CD1c-positive myeloid dendritic cell (primary cell): ENCODE measurements around the gene TARS3.

Source experiments
- DNase-seq: peaks from one replicate; pipeline ENCODE4 v3.0.0-alpha.2; 2016; ENCODE audit errors: extremely low spot score

The TARS3 gene

DNA sequence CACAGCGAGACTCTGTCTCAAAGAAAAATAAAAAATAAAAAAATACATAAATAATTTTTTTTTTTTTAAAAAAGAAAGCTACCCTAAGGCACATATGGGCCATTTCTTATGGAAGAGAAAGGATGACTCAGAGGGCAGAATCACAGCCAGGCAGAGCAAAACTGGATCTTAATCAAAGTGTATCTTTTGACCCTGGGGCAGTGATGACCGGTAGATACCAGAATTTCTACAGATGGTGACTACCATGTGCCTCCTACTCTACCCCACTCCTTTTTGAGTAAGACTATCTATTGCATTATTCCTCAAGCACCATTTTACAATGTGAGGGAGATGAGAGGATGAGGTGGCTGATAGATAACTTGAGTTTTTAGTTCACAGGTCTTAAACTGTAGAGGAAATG lies 26.0 kb downstream of the TARS3 start:
- DNase-seq: no peak

- no peak for DNase-seq
Observed at GRCh38 chr15:101697488-101697887, 26.8 kb downstream of the TARS3 start.

- DNase-seq: no peak
Observed at GRCh38 chr15:101696829-101697228, 27.4 kb downstream of the TARS3 start.

GRCh38 chr15:101694261-101694660 lies 30.0 kb downstream of the TARS3 start:
- DNase-seq: no peak

GRCh38 chr15:101692801-101693598 lies 31.3 kb downstream of the TARS3 start:
- DNase-seq: no peak

DNA sequence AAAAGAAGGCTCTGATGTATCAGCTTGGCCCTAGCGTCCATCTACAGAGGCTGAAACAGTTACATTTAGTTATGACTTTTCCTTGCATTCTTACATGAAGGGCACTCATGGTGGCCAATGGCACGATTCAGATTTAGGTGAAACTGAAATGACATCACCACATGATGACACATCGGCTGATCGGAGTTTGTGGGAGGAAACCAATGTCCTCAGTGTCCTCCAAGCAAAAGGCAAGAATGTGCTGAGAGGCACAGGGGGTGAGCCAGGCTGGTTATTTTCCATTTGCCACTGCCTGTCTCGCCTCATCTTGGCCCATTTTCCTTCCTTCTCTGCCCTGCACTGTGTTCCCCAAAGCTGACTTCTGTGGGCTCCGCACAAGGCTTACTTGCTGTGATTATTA lies 34.4 kb downstream of the TARS3 start:
- DNase-seq: no peak

- DNase-seq: no peak
Observed at GRCh38 chr15:101686718-101687117, 37.6 kb downstream of the TARS3 start.

- DNase-seq: no peak
Observed at GRCh38 chr15:101684877-101685276, 39.4 kb downstream of the TARS3 start.

DNA sequence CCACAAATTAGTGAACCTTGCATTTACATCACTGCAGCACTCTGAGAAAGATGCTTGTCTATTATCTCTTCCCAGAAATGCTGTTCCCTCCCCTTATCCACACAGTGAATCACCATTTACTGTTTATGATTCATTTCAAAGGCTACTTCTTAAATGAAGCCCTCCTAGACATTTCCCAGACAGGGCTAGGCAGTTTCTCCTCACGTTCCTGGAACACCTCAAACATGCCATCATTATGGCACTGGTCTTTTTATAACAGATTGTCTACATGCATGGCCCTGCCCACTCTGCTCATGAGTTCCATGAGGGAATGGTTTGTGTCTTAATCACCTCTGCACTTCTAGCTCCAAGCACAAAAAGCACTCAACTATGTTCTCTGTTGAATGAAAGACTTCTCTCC lies 39.9 kb downstream of the TARS3 start:
- no peak for DNase-seq

DNA sequence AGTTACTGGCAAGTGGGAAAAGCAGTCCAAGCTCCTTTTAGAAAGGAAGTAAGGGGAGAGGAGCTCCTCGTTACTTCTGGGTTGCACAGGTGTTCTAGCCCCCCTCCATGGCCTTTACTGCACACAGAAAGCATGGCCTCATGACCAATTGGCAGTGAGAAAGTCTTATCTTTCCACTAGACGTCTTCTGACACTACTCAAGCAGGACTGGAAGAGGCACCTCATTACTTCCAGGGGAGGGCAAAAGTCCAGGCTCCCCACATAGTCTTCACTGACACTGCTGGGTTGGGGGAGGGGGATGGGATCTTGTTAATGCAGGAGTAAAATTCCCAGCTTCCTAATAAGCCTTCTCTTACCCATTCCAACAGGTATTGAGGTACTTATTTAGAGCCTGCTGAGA lies 44.5 kb downstream of the TARS3 start:
- no peak for DNase-seq

DNA sequence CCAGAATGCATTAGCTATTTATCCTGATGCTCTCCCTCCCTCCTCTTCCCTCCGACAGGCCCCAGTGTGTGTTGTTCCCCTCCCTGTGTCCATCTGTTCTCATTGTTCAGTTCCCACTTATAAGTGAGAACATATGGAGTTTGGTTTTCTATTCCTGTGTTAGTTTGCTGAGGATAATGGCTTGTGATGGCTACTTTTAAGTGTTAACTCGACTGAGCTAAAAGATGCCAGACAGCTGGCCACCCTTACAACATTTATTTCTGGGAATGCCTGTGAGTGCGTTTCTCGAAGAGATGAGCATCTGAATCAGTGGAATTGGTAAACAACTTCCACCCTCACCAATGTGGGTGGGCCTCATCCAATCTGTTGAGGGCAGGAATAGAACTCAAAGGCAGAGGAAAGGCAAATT lies 47.3 kb downstream of the TARS3 start:
- DNase-seq: no peak

DNA sequence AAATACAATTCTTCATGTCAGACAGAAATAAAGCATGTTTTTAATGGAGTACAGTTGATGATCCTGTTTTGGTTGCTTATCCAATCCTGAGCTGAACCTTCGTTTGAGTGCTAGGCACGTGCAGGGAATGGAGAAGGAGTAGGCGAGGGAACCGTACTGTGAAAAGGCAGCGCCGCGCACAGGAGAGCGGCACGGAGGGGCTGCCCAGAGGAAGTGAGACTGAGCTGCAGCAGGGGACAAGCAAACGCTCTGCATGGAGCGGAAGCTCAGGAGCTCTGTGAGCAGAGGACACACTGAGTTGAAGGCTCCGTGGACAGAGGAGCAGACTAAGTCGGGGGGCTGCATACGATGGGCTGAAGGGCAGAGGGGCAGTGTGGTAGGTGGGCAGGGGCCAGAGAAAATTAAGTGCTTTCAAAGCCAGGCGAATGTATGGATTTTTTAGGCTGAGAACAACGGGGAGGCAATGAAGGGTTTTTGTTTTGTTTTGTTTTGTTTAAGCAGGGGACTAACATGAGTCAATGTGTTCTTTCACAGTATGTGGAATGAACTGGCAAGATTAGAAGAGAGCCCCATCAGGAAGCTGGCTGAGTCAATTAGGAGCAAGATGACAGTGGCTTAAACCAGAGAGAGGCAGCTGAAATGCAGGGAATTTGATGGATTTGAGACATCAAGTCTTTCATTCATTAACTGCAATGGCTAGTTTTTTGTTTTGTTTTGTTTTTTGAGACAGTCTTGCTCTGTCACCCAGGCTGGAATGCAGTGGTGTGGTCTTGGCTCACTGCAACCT lies 48.3 kb downstream of the TARS3 start:
- no peak for DNase-seq

DNA sequence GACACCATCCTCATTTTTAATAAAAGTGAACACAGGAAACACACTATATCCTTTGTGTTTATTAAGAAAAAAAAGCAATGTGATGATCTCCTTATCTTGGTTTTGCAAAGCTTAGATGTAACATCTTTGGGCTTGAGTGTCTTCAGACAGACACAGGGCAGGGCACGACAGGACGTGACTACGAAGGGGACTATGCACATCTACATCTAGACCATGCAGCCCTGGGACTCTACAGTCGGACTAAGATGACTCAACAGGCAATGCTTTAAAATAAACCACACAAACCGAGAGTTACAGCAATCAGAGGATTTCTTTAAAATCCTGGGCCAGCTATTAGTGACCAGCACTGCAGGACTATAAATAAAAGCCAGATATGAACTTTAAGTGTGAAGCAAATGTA lies 49.3 kb downstream of the TARS3 start:
- DNase-seq: no peak

DNA sequence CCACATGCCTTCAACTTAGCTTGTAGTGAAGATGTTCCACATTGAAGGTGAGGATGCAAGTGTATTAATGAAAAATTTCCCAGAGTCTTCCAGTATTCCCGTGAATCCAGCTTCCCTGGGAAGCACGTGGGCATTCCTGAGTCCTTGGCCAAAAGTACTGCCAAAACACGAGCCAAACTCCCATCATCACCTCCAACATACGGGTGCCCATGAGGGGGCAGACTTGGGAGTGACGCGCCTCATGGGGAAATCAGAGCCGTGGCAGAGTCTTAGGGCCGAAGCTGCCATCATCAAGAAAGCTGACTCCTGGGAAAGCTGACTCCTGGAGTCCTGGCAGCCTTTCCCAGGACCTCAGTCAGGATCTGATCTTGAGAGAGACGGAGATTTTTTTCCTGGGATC lies 52.0 kb downstream of the TARS3 start:
- DNase-seq: no peak

DNA sequence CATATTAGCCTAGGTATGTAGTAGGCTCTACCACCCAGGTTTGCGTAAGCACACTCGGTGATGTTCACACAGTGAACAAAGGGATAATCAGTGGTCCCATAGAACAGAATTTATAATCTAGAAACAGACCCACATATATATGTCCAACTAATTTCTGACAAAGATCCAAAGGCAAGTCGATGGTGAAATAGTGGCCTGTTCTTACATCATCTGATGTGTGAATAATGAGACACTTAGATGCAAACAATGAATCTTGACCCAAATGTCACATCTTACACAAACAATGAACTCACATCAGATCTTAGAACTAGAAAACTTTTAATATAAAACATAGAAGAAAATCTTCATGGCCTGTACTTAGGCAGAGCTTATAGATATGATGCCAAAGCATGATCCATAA lies 54.5 kb downstream of the TARS3 start:
- no peak for DNase-seq

DNA sequence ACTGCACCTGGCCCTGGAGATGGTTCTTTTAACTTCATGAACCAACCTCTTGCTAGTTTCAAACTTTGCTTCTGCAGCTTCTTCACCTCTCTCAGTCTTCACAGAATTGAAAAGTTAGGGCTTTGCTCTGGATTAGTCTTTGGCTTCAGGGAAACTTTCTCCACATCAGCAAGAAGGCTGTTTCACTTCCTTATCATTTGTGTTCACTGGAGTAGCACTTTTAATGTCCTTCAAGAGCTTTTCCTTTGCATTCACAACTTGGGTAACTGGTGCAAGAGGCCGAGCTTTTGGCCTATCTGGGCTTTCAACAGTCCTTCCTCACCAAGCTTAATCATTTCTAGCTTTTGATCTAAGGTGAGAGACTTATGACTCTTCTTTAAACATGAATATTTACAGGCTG lies 56.4 kb downstream of the TARS3 start:
- DNase-seq: no peak

DNA sequence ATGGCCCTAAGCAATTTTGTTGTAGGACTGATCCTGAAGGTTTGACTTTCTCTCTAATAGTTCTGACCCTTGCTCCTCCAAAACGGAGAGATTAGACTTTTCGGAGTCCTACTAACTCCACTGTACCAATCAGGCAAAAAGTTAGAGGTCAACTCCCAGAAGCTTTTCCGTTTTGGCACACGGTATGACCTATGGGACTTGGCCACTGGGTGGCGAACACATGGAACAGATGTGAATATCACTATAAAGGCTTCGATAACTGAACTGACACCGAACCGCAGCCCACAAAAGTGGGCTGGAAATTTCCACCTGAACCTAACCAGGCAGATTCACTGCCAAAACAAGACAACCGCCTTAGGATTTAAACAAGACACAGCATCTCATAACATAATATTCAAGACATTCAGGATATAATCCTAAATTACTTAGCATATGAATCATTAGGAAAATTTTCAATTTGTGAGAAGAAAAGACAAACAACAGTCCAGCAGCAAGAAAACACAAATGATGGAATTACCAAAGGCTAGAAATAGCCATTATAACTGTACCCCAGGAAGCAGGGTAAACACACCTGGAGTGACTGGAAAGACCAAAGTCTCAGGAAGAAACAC lies 59.9 kb downstream of the TARS3 start:
- no peak for DNase-seq

- no peak for DNase-seq
Observed at GRCh38 chr15:101662203-101662602, 62.1 kb downstream of the TARS3 start.

DNA sequence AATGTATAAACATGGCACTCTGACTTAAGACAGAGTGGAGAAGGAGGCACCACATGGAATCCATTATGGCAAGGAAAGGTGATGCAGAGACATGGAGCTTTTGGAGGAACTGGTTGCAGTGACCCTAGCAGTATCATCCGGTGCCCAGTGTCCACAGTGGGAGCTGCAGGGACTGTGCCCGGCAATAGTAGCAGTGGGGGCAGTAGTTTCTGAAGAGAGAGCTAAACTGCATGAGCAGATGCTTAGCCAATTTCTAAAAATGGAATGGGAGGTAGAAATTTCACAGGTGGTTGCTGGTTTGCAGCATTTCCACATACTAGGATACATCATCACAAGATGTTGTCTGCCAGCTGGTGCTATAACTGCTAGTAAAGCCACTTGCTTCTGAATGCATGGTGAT lies 64.3 kb downstream of the TARS3 start:
- no peak for DNase-seq

DNA sequence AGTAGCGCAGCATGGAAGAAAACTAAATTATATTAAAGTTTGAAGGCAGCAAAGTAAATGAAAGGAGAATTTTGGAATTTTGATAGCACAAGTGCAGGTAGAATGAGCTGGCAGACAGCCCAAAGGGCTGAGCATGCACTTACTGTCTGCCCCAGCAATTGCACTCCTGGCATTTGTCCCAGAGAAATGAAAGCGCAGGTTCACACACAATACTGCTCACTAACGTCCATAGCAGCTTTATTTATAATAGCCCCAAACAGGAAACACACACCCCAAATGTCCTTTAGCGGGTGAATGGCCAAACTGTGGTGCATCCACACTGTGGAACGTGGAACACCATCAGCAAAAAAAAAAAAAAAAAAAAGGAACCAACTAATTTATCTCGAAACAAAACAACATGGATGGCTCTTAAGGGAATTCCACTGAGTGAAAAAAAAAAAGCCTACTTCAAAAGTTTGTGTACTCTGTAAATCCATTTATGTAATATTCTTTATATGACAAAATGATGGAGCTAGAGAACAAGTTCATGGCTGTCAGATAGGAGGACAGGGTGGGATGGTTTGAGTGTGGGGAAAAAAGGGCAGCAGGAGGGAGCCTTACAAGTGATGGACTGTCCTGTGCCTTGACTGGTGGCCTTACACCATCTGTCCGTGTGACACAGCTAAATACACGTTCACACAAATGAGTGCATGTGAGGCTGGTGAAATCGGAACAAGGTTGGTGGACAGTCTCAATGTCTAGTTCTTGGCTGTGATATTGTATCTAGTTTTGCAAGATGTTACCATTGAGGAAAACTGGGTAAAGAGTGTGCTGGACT lies 66.1 kb downstream of the TARS3 start:
- no peak for DNase-seq

DNA sequence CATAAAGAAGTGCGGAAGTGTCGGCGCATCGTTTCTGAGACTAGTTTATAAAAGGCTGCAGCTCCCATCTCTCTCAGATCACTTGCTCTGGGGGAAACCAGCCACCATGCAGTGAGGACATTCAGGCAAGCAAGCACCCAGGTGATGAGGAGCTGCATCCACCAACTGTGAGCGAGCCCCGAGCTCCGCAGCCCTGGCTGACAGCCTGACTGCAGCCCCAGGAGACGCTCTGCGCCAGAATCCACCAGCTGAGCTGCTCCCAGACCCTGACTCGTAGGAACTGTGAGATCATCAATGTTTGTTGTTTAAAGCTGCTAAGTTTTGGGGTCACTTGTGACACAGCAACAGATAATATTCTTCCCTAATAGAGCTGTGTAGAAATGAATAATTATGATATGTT lies 67.1 kb downstream of the TARS3 start:
- DNase-seq: no peak
